HepG2 (cell line): ENCODE measurements around the gene EFNA2. TPM values are rescaled to one million over a fixed set of nuclear protein-coding genes. Genes with fewer than 3 reads are reported as not detected.
"Not testable (repeated sequence)": the region's sequence is repeated elsewhere in the genome, so short reads cannot be mapped to it uniquely, and the experiment has no call there.

Experiments
- ATAC-seq: fragments of 200-7000 bp; cut with Tn5 transposase; 3 replicates; pipeline ENCODE4 v1.9.1; 2020; ENCODE audit warnings: mild to moderate bottlenecking, moderate library complexity
- BruUV-seq: library from RNA; stranded (reverse); fragments of 400-500 nt; replicated peaks from 2 replicates; lab custom pipeline; 2021; lab: Mats Ljungman, UMichigan
- CTCF ChIA-PET: fragments of 300-600 bp; formaldehyde crosslinking; extraction: SDS; loops from one replicate; lab custom pipeline; 2021; ENCODE audit warnings: low total read pairs, inconsistent platforms, low intra/inter-chr PET ratio; lab: Yijun Ruan, JAX
- POLR2A ChIA-PET: fragments of 350-600 bp; sonication (Branson Sonifier 250); formaldehyde crosslinking; loops from one replicate; lab custom pipeline; 2020; ENCODE audit warnings: antibody characterized with exemption, inconsistent platforms; lab: Yijun Ruan, JAX
- DNase-seq: peaks from one replicate; pipeline ENCODE4 v3.0.0-alpha.2; 2015; ENCODE audit warnings: low spot score
- FAIRE-seq: peaks from 3 replicates; lab custom pipeline; 2011; peaks lifted over from hg19 to GRCh38; lab: Jason Lieb, UNC
- H2AFZ ChIP-seq: one replicate; pipeline ENCODE4 v1.6.1; 2011; ENCODE audit warnings: low read length, inconsistent platforms
- H3K27ac ChIP-seq: fragments of 300-600 bp; 3 replicates; pipeline ENCODE4 v1.8.0; 2011; ENCODE audit warnings: mixed run types, mild to moderate bottlenecking, mixed read lengths, low read length, inconsistent platforms; ENCODE audit not compliant: insufficient read depth; ENCODE audit errors: extremely low read length
- H3K27me3 ChIP-seq, 2 experiments: fragments of 200-600 bp in 1 of 2; 2 replicates in 1 of 2; 3 replicates in 1 of 2; pipeline versions ENCODE4 v1.6.0 to v1.8.0; 2011; ENCODE audit warnings: low read length in 2 of 2, mild to moderate bottlenecking in 2 of 2, moderate library complexity in 2 of 2, inconsistent platforms in 1 of 2; ENCODE audit not compliant: insufficient read depth in 2 of 2, control insufficient read depth in 1 of 2
- H3K36me3 ChIP-seq, 2 experiments: fragments of 200-600 bp in 1 of 2; replicated peaks in 1 of 2; 2 replicates in 1 of 2; 3 replicates in 1 of 2; pipeline versions ENCODE4 v1.5.1 to v1.8.0; 2011; ENCODE audit warnings: low read length in 2 of 2, inconsistent platforms in 1 of 2; ENCODE audit not compliant: insufficient read depth in 2 of 2, control insufficient read depth in 1 of 2
- H3K4me1 ChIP-seq: 2 replicates; pipeline ENCODE4 v1.5.1; 2012; ENCODE audit warnings: low read length, inconsistent platforms; ENCODE audit not compliant: insufficient read depth
- H3K4me2 ChIP-seq: 2 replicates; pipeline ENCODE4 v1.6.0; 2011; ENCODE audit warnings: low read depth, low read length, inconsistent platforms
- H3K4me3 ChIP-seq, 3 experiments: fragments of 200-600 bp in 1 of 3; sonication (generic), shearing (Covaris generic) in 1 of 3; replicated peaks in 1 of 3; 2 replicates each; pipeline ENCODE4 v1.5.1; 2011 to 2016; ENCODE audit warnings: low read length in 3 of 3, inconsistent platforms in 2 of 3, low read depth in 2 of 3, mild to moderate bottlenecking in 2 of 3, control low read depth in 1 of 3, mixed read lengths in 1 of 3; ENCODE audit not compliant: insufficient read depth in 1 of 3
- H3K79me2 ChIP-seq: one replicate; pipeline ENCODE4 v1.6.1; 2011; ENCODE audit warnings: low read length, inconsistent platforms; ENCODE audit not compliant: insufficient read depth
- H3K9ac ChIP-seq: 2 replicates; pipeline ENCODE4 v1.6.0; 2011; ENCODE audit warnings: mild to moderate bottlenecking, low read depth, low read length, inconsistent platforms; ENCODE audit not compliant: insufficient read depth
- H3K9me3 ChIP-seq: 2 replicates; pipeline ENCODE4 v1.5.1; 2012; ENCODE audit warnings: mild to moderate bottlenecking, low read length
- H4K20me1 ChIP-seq: 2 replicates; pipeline ENCODE4 v1.6.0; 2011; ENCODE audit warnings: inconsistent platforms, mild to moderate bottlenecking, low read length, moderate library complexity; ENCODE audit not compliant: insufficient read depth
- CENPX ChIP-seq: sonication (generic); formaldehyde crosslinking; IDR thresholded peaks from 2 replicates; pipeline ENCODE4 v1.9.0; 2021; ENCODE audit warnings: mild to moderate bottlenecking, missing genetic modification reagents, moderate library complexity
- FOSL2 ChIP-seq: sonication (generic); formaldehyde crosslinking; IDR thresholded peaks from 2 replicates; pipeline ENCODE4 v1.4.0; 2020; ENCODE audit warnings: missing genetic modification reagents
- HOXA7 ChIP-seq: sonication (generic); formaldehyde crosslinking; IDR thresholded peaks from 2 replicates; pipeline ENCODE4 v1.8.1; 2022; ENCODE audit warnings: mild to moderate bottlenecking, missing genetic modification reagents, moderate library complexity
- IKZF4 ChIP-seq: sonication (generic); formaldehyde crosslinking; IDR thresholded peaks from 2 replicates; pipeline ENCODE4 v1.5.1; 2020; ENCODE audit warnings: borderline replicate concordance, mild to moderate bottlenecking, low read depth, missing genetic modification reagents; ENCODE audit errors: not compliant biosample characterization
- SALL1 ChIP-seq: sonication (generic); formaldehyde crosslinking; IDR thresholded peaks from 2 replicates; pipeline ENCODE4 v1.8.0; 2022; ENCODE audit warnings: mild to moderate bottlenecking, missing genetic modification reagents
- STAG1 ChIP-seq: sonication (generic); formaldehyde crosslinking; IDR thresholded peaks from 2 replicates; pipeline ENCODE4 v1.4.0; 2020; ENCODE audit warnings: missing genetic modification reagents
- TBX3 ChIP-seq: fragments of 450-650 bp; IDR thresholded peaks from 2 replicates; pipeline ENCODE4 v1.6.1; 2017; ENCODE audit warnings: antibody characterized with exemption, mild to moderate bottlenecking, inconsistent platforms, borderline replicate concordance
- ZNF629 ChIP-seq: sonication (generic); formaldehyde crosslinking; conservative IDR thresholded peaks from 2 replicates; pipeline ENCODE4 v1.5.0; 2020; ENCODE audit warnings: missing genetic modification reagents
- ZNF781 ChIP-seq: sonication (generic); formaldehyde crosslinking; IDR thresholded peaks from 2 replicates; pipeline ENCODE4 v1.5.1; 2020; ENCODE audit warnings: borderline replicate concordance, mild to moderate bottlenecking, missing genetic modification reagents; ENCODE audit errors: not compliant biosample characterization
- WGBS: methylation state at CpG from one replicate; pipeline ENCODE4 v1.1.6; 2017; ENCODE audit warnings: low lambda C conversion rate; 5-methylcytosine and 5-hydroxymethylcytosine counted together
- in situ Hi-C: cut with HindIII; loops from 2 replicates; pipeline ENCODE4 v1.10.0; 2017; ENCODE audit warnings: low pct_unique_long_range_greater_than_20kb; ENCODE audit not compliant: extremely low pct_ligation_motif_present
- intact Hi-C: fragments of 100-400 bp; cut with micrococcal nuclease; formaldehyde crosslinking; loops from one replicate; pipeline ENCODE4 v1.10.0; 2022; ENCODE audit not compliant: unreplicated experiment
- polyA plus RNA-seq, 8 experiments: library from polyadenylated mRNA; depleted of rRNA in 3 of 8; stranded (reverse) in 7 of 8; unstranded in 1 of 8; fragments of >200 nt; fragmentation: Illumina TruSeq in 4 of 8; extraction: Trizol in 4 of 8; gene quantifications; 2 replicates each; pipeline versions ENCODE4 v1.2.1 to v1.2.3, GENCODE V29; 2011 to 2016; ENCODE audit warnings: low read depth in 4 of 8, missing spikeins in 1 of 8, mixed read lengths in 1 of 8; ENCODE audit not compliant: insufficient read depth in 1 of 8
- total RNA-seq, 5 experiments: library from RNA; depleted of rRNA; stranded (reverse); fragments of >200 nt; fragmentation: Illumina TruSeq; extraction: Trizol; gene quantifications; 2 replicates each; pipeline ENCODE4 v1.2.3, GENCODE V29; 2016; ENCODE audit warnings: low read depth in 1 of 5
- TF ChIP-seq, protein P1 (sequence below): sonication (generic); formaldehyde crosslinking; IDR thresholded peaks from 2 replicates; pipeline ENCODE4 v1.4.0; 2020; ENCODE audit warnings: missing genetic modification reagents, borderline replicate concordance

The EFNA2 gene
- total and polyA plus RNA-seq, 2 of the 13 experiments (the other 11 are each of a cell fraction or from before 2014, with no cell fraction given), result 6.0 to 9.9 TPM

DNA sequence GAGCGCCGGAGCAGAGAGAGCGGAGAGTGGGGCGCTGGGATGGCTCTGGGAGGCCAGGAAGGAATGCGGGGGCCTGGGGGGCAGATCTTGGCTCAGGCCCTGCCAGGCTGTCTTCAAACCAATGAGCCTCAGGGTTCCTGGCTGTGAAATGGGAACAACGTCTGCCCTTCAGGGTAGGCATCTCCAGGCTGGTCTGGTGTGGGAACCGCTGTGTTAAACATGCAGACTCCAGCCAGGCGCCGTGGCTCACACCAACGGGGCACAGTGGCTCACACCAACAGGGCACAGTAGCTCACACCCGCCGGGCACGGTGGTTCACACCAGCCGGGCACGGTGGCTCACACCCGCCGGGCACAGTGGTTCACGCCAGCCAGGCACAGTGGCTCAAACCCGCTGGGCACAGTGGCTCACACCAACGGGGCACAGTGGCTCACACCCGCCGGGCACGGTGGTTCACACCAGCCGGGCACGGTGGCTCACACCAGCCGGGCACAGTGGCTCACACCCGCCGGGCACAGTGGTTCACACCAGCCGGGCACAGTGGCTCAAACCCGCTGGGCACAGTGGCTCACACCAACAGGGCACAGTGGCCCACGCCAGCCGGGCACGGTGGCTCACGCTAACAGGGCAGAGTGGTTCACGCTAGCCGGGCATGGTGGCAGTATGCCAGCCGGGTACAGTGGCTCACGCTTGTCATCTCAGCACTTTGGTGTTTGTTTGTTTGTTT lies 40.1 kb downstream of the EFNA2 start (continued):
- TF ChIP-seq FOSL2 (CRISPR knock-in tag), result no peak
- no peak for TF ChIP-seq CENPX (CRISPR knock-in tag)
- TF ChIP-seq, protein P1, sequence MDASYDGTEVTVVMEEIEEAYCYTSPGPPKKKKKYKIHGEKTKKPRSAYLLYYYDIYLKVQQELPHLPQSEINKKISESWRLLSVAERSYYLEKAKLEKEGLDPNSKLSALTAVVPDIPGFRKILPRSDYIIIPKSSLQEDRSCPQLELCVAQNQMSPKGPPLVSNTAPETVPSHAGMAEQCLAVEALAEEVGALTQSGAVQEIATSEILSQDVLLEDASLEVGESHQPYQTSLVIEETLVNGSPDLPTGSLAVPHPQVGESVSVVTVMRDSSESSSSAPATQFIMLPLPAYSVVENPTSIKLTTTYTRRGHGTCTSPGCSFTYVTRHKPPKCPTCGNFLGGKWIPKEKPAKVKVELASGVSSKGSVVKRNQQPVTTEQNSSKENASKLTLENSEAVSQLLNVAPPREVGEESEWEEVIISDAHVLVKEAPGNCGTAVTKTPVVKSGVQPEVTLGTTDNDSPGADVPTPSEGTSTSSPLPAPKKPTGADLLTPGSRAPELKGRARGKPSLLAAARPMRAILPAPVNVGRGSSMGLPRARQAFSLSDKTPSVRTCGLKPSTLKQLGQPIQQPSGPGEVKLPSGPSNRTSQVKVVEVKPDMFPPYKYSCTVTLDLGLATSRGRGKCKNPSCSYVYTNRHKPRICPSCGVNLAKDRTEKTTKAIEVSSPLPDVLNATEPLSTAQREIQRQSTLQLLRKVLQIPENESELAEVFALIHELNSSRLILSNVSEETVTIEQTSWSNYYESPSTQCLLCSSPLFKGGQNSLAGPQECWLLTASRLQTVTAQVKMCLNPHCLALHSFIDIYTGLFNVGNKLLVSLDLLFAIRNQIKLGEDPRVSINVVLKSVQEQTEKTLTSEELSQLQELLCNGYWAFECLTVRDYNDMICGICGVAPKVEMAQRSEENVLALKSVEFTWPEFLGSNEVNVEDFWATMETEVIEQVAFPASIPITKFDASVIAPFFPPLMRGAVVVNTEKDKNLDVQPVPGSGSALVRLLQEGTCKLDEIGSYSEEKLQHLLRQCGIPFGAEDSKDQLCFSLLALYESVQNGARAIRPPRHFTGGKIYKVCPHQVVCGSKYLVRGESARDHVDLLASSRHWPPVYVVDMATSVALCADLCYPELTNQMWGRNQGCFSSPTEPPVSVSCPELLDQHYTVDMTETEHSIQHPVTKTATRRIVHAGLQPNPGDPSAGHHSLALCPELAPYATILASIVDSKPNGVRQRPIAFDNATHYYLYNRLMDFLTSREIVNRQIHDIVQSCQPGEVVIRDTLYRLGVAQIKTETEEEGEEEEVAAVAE, result no peak
- peak; percentile 97 for TF ChIP-seq ZNF629 (CRISPR knock-in tag)
- TF ChIP-seq ZNF781 (CRISPR knock-in tag), result no peak
- TF ChIP-seq IKZF4 (CRISPR knock-in tag), result no peak
- TF ChIP-seq, all 625 proteins: peak for 9

DNA sequence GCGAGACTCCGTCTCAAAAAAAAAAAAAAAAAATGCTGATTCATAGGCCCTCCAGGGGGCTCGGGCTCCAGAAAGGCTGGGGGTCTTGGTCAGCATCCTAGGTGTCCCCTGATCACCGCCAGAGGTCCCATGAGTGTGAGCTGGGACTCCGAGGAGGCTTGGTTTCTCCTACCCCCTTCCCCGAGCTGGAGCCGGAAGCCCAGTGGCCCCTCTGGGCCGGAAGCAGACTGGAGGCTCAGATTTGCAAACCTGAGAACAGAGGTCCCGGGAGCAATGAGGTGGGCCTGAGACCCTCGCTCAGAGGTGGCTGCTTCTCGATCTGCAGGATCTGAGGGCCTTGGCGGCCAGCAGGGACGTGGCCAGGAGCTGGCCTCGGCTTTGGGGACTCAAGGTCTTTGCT lies 41.5 kb downstream of the EFNA2 start:
- DNase-seq (no peak), FAIRE-seq (no peak), ATAC-seq (no peak)
- Histone ChIP-seq H3K9me3 (no peaks in the 10 kb centered on the region), H3K4me2 (peak overlapping the region; percentile 70), H3K36me3 (no peaks in the 10 kb centered on the region), H3K79me2 (no peaks in the 10 kb centered on the region), H3K27ac (no peak overlapping the region), H3K27me3 (no peaks in the 10 kb centered on the region; a peak in 2 of 5 replicates), H3K4me3 (peak overlapping the region in 1 of 3 experiments; percentile 59; a peak in 2 of 6 replicates), H3K4me1 (peaks cover 42% of the 10 kb centered on the region), H2AFZ (no peak overlapping the region), H4K20me1 (no peaks in the 10 kb centered on the region), H3K9ac (0 out of 2 replicates have a peak overlapping the region, but pooled peaks have one; percentile 22)
- CTCF ChIA-PET, result no interaction called here
- in situ Hi-C loops (no loop called here), intact Hi-C loops (no loop called here)
- no TSS peak for BruUV-seq
- TF ChIP-seq STAG1, result no peak
- peak; percentile 32; the same call in 1 of the 2 replicates for TF ChIP-seq SALL1
- no peak for TF ChIP-seq HOXA7 (CRISPR knock-in tag)
- TF ChIP-seq TBX3, result no peak
- WGBS, result 42% methylated on average over 6 of the region's 14 CpGs
- POLR2A ChIA-PET, result interaction anchor here (2.2 kb wide), 1 partner anchor 42 kb away, joined by 5 read pairs; no protein-coding TSS in a partner anchor

DNA sequence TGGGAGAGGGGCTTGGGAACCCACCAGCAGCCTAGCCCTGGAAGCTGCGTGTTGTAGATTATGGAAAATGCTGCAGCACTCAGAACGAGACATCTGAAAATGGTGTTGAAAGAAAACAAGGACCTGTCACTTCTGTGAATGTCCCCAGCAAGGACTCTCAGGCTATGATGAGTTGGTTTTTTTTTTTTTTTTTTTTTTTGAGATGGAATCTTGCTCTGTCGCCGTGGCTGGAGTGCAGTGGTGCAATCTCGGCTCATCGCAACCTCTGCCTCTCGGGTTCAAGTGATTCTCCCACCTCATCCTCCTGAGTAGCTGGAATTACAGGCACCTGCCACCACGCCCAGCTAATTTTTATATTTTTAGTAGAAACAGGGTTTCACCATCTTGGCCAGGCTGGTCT lies 46.5 kb downstream of the EFNA2 start:
- H4K20me1 ChIP-seq, H2AFZ ChIP-seq, ATAC-seq, H3K36me3 ChIP-seq, H3K27me3 ChIP-seq, FAIRE-seq, in situ Hi-C loops, POLR2A ChIA-PET, DNase-seq, H3K9me3 ChIP-seq, H3K27ac ChIP-seq, H3K4me3 ChIP-seq, intact Hi-C loops, H3K79me2 ChIP-seq, H3K9ac ChIP-seq, BruUV-seq, CTCF ChIA-PET, H3K4me2 ChIP-seq: not testable (repeated sequence)
- 28% methylated on average over 8 of the region's 8 CpGs for WGBS
- H3K4me1 ChIP-seq, result peaks cover 13% of the 10 kb centered on the region; the same call in 1 of the 2 replicates
